Measurements from ENCODE around the gene AHNAK. TPM values are rescaled to one million over a fixed set of nuclear protein-coding genes. Genes with fewer than 3 reads are reported as not detected.
"Not testable (repeated sequence)": the region's sequence is repeated elsewhere in the genome, so short reads cannot be mapped to it uniquely, and the experiment has no call there.

The AHNAK gene
- total RNA-seq, 1 donor from 2014 or later = 432 TPM

- Histone ChIP-seq H3K4me3 (ENCODE audit: low read length in 3 of 3) (peak within 1 kb of the TSS; percentile 95 to 99 (median 96)), H3K27ac (ENCODE audit: low read depth, low read length) (peak within 1 kb of the TSS; percentile 93), H3K27me3 (ENCODE audit: control insufficient read depth in 3 of 3, insufficient read depth in 3 of 3, low read length in 3 of 3) (no peaks in the 10 kb centered on the region), H3K4me1 (ENCODE audit: control insufficient read depth in 3 of 3, insufficient read depth in 3 of 3, low read length in 3 of 3) (peaks cover 59 to 69% (median 67%) of the 10 kb centered on the region in 3 donors), H3K9me3 (ENCODE audit: control insufficient read depth in 3 of 3, low read length in 3 of 3) (no peaks in the 10 kb centered on the region), H3K36me3 (ENCODE audit: control insufficient read depth in 3 of 3, insufficient read depth in 3 of 3, low read length in 3 of 3) (peaks cover 40 to 49% (median 49%) of the 10 kb centered on the region in 3 donors), H3K9ac (ENCODE audit: low read depth in 1 of 3, low read length in 3 of 3) (peak within 1 kb of the TSS; percentile 95 to 97 (median 97))
Observed at GRCh38 chr11:62573592-62574362, 27.2 kb upstream of the AHNAK start, which contains the start of gene EEF1G. TSS of gene EEF1G (minus strand) at chr11:62573891. CDS start at chr11:62573842, 49 bp downstream.

GRCh38 chr11:62573006-62573591, 26.5 kb upstream of the AHNAK start:
- Histone ChIP-seq H3K27ac (ENCODE audit: low read depth, low read length) (peak overlapping the region; percentile 93), H3K9ac (ENCODE audit: low read depth in 1 of 3, low read length in 3 of 3) (peak overlapping the region; percentile 95 to 97 (median 97)), H3K27me3 (ENCODE audit: control insufficient read depth in 3 of 3, insufficient read depth in 3 of 3, low read length in 3 of 3) (no peaks in the 10 kb centered on the region), H3K4me3 (ENCODE audit: low read length in 3 of 3) (peak overlapping the region; percentile 95 to 99 (median 96)), H3K36me3 (ENCODE audit: control insufficient read depth in 3 of 3, insufficient read depth in 3 of 3, low read length in 3 of 3) (peaks cover 34 to 45% (median 43%) of the 10 kb centered on the region in 3 donors), H3K9me3 (ENCODE audit: control insufficient read depth in 3 of 3, low read length in 3 of 3) (no peaks in the 10 kb centered on the region), H3K4me1 (ENCODE audit: control insufficient read depth in 3 of 3, insufficient read depth in 3 of 3, low read length in 3 of 3) (peaks cover 59 to 69% (median 67%) of the 10 kb centered on the region in 3 donors)

- H3K4me1 ChIP-seq (ENCODE audit: control insufficient read depth in 3 of 3, insufficient read depth in 3 of 3, low read length in 3 of 3) = peaks cover 59 to 69% (median 67%) of the 10 kb centered on the region in 3 donors
Observed at GRCh38 chr11:62572431-62572830, 25.8 kb upstream of the AHNAK start.

GRCh38 chr11:62571493-62571892, 24.9 kb upstream of the AHNAK start:
- H3K4me1 ChIP-seq (ENCODE audit: control insufficient read depth in 3 of 3, insufficient read depth in 3 of 3, low read length in 3 of 3) = peaks cover 57 to 67% (median 60%) of the 10 kb centered on the region in 3 donors
- H3K36me3 ChIP-seq (ENCODE audit: control insufficient read depth in 3 of 3, insufficient read depth in 3 of 3, low read length in 3 of 3) = peaks cover 37 to 48% (median 43%) of the 10 kb centered on the region in 3 donors
- H3K9ac ChIP-seq (ENCODE audit: low read depth in 1 of 3, low read length in 3 of 3) = peak overlapping the region in 2 of 3 donors; percentile 10 to 97
- H3K4me3 ChIP-seq (ENCODE audit: low read length in 3 of 3) = peak overlapping the region in 2 of 3 donors; percentile 6 to 25
- peak overlapping the region; percentile 15 for H3K27ac ChIP-seq (ENCODE audit: low read depth, low read length)
- H3K9me3 ChIP-seq (ENCODE audit: control insufficient read depth in 3 of 3, low read length in 3 of 3); H3K27me3 ChIP-seq (ENCODE audit: control insufficient read depth in 3 of 3, insufficient read depth in 3 of 3, low read length in 3 of 3): not testable (repeated sequence)

More at GRCh38 chr11:62572431-62572830, 25.8 kb upstream of the AHNAK start:
- Histone ChIP-seq H3K36me3 (ENCODE audit: control insufficient read depth in 3 of 3, insufficient read depth in 3 of 3, low read length in 3 of 3) (peaks cover 32 to 43% (median 42%) of the 10 kb centered on the region in 3 donors), H3K27ac (ENCODE audit: low read depth, low read length) (peak overlapping the region; percentile 93), H3K4me3 (ENCODE audit: low read length in 3 of 3) (peak overlapping the region; percentile 95 to 99 (median 96)), H3K9me3 (ENCODE audit: control insufficient read depth in 3 of 3, low read length in 3 of 3) (no peaks in the 10 kb centered on the region), H3K27me3 (ENCODE audit: control insufficient read depth in 3 of 3, insufficient read depth in 3 of 3, low read length in 3 of 3) (no peaks in the 10 kb centered on the region), H3K9ac (ENCODE audit: low read depth in 1 of 3, low read length in 3 of 3) (peak overlapping the region; percentile 95 to 97 (median 97))

GRCh38 chr11:62570903-62571302, 24.3 kb upstream of the AHNAK start:
- H3K4me1 ChIP-seq (ENCODE audit: control insufficient read depth in 3 of 3, insufficient read depth in 3 of 3, low read length in 3 of 3) = peaks cover 53 to 62% (median 54%) of the 10 kb centered on the region in 3 donors
- not testable (repeated sequence) for H3K9me3 ChIP-seq (ENCODE audit: control insufficient read depth in 3 of 3, low read length in 3 of 3); H3K27me3 ChIP-seq (ENCODE audit: control insufficient read depth in 3 of 3, insufficient read depth in 3 of 3, low read length in 3 of 3); H3K4me3 ChIP-seq (ENCODE audit: low read length in 3 of 3)
- peak overlapping the region in 1 of 3 donors; percentile 97 for H3K9ac ChIP-seq (ENCODE audit: low read depth in 1 of 3, low read length in 3 of 3)
- peak overlapping the region; percentile 68 for H3K27ac ChIP-seq (ENCODE audit: low read depth, low read length)
- H3K36me3 ChIP-seq (ENCODE audit: control insufficient read depth in 3 of 3, insufficient read depth in 3 of 3, low read length in 3 of 3) = peaks cover 40 to 48% (median 44%) of the 10 kb centered on the region in 3 donors

- no peak overlapping the region for H3K9ac ChIP-seq (ENCODE audit: low read depth in 1 of 3, low read length in 3 of 3)
- peak overlapping the region; percentile 68 for H3K27ac ChIP-seq (ENCODE audit: low read depth, low read length)
- no peaks in the 10 kb centered on the region for H3K9me3 ChIP-seq (ENCODE audit: control insufficient read depth in 3 of 3, low read length in 3 of 3)
- H3K27me3 ChIP-seq (ENCODE audit: control insufficient read depth in 3 of 3, insufficient read depth in 3 of 3, low read length in 3 of 3) = no peaks in the 10 kb centered on the region
- H3K4me3 ChIP-seq (ENCODE audit: low read length in 3 of 3) = no peak overlapping the region
- peaks cover 47 to 52% (median 51%) of the 10 kb centered on the region in 3 donors for H3K36me3 ChIP-seq (ENCODE audit: control insufficient read depth in 3 of 3, insufficient read depth in 3 of 3, low read length in 3 of 3)
- peaks cover 40 to 49% (median 41%) of the 10 kb centered on the region in 3 donors for H3K4me1 ChIP-seq (ENCODE audit: control insufficient read depth in 3 of 3, insufficient read depth in 3 of 3, low read length in 3 of 3)
Observed at GRCh38 chr11:62569611-62570010, 23.0 kb upstream of the AHNAK start.

- peaks cover 26 to 33% (median 29%) of the 10 kb centered on the region in 3 donors for H3K4me1 ChIP-seq (ENCODE audit: control insufficient read depth in 3 of 3, insufficient read depth in 3 of 3, low read length in 3 of 3)
- no peak overlapping the region for H3K4me3 ChIP-seq (ENCODE audit: low read length in 3 of 3)
- no peak overlapping the region for H3K27ac ChIP-seq (ENCODE audit: low read depth, low read length)
- no peaks in the 10 kb centered on the region for H3K27me3 ChIP-seq (ENCODE audit: control insufficient read depth in 3 of 3, insufficient read depth in 3 of 3, low read length in 3 of 3)
- no peaks in the 10 kb centered on the region for H3K9me3 ChIP-seq (ENCODE audit: control insufficient read depth in 3 of 3, low read length in 3 of 3)
- peaks cover 53 to 55% (median 55%) of the 10 kb centered on the region in 3 donors for H3K36me3 ChIP-seq (ENCODE audit: control insufficient read depth in 3 of 3, insufficient read depth in 3 of 3, low read length in 3 of 3)
- no peak overlapping the region for H3K9ac ChIP-seq (ENCODE audit: low read depth in 1 of 3, low read length in 3 of 3)
Observed at GRCh38 chr11:62567018-62567633, 20.5 kb upstream of the AHNAK start.

- Histone ChIP-seq H3K27me3 (ENCODE audit: control insufficient read depth in 3 of 3, insufficient read depth in 3 of 3, low read length in 3 of 3) (no peaks in the 10 kb centered on the region), H3K27ac (ENCODE audit: low read depth, low read length) (no peak overlapping the region), H3K4me1 (ENCODE audit: control insufficient read depth in 3 of 3, insufficient read depth in 3 of 3, low read length in 3 of 3) (peaks cover 17 to 29% (median 22%) of the 10 kb centered on the region in 3 donors), H3K36me3 (ENCODE audit: control insufficient read depth in 3 of 3, insufficient read depth in 3 of 3, low read length in 3 of 3) (peaks cover 44 to 49% (median 46%) of the 10 kb centered on the region in 3 donors), H3K4me3 (ENCODE audit: low read length in 3 of 3) (no peak overlapping the region), H3K9me3 (ENCODE audit: control insufficient read depth in 3 of 3, low read length in 3 of 3) (no peaks in the 10 kb centered on the region), H3K9ac (ENCODE audit: low read depth in 1 of 3, low read length in 3 of 3) (no peak overlapping the region)
Observed at GRCh38 chr11:62566247-62566646, 19.6 kb upstream of the AHNAK start.

- Histone ChIP-seq H3K4me3 (ENCODE audit: low read length in 3 of 3) (no peak overlapping the region), H3K4me1 (ENCODE audit: control insufficient read depth in 3 of 3, insufficient read depth in 3 of 3, low read length in 3 of 3) (peaks cover 21 to 30% (median 24%) of the 10 kb centered on the region in 3 donors), H3K27me3 (ENCODE audit: control insufficient read depth in 3 of 3, insufficient read depth in 3 of 3, low read length in 3 of 3) (no peaks in the 10 kb centered on the region), H3K9me3 (ENCODE audit: control insufficient read depth in 3 of 3, low read length in 3 of 3) (no peaks in the 10 kb centered on the region), H3K27ac (ENCODE audit: low read depth, low read length) (no peak overlapping the region), H3K36me3 (ENCODE audit: control insufficient read depth in 3 of 3, insufficient read depth in 3 of 3, low read length in 3 of 3) (peaks cover 34 to 39% (median 36%) of the 10 kb centered on the region in 3 donors), H3K9ac (ENCODE audit: low read depth in 1 of 3, low read length in 3 of 3) (no peak overlapping the region)
Observed at GRCh38 chr11:62565100-62565802, 18.6 kb upstream of the AHNAK start.
